Fibroblast of skin of back (primary cell): ENCODE data around the gene PHETA1.
A peak's percentile ranks its signal among the peaks of the same experiment; 100 is the strongest.
"Not testable (repeated sequence)": the region's sequence is repeated elsewhere in the genome, so short reads cannot be mapped to it uniquely, and the experiment has no call there.

Experiments
- DNase-seq: peaks from one replicate; pipeline ENCODE4 v3.0.0-alpha.2; 2013

Gene PHETA1

GRCh38 chr12:111405149-111405858, 36.4 kb upstream of the PHETA1 start:
- peak; percentile 91 for DNase-seq

- peak; percentile 54 for DNase-seq
Measured at GRCh38 chr12:111404362-111405148, 35.7 kb upstream of the PHETA1 start.

GRCh38 chr12:111402490-111402824, 33.6 kb upstream of the PHETA1 start:
- DNase-seq = not testable (repeated sequence)

- DNase-seq = no peak
Measured at GRCh38 chr12:111401167-111401605, 32.3 kb upstream of the PHETA1 start.

GRCh38 chr12:111399741-111400404, 31.0 kb upstream of the PHETA1 start:
- DNase-seq = not testable (repeated sequence)

- no peak for DNase-seq
Measured at GRCh38 chr12:111398530-111398929, 29.6 kb upstream of the PHETA1 start.

GRCh38 chr12:111396726-111397445, 28.0 kb upstream of the PHETA1 start:
- peak; percentile 75 for DNase-seq

GRCh38 chr12:111396271-111396670, 27.4 kb upstream of the PHETA1 start:
- not testable (repeated sequence) for DNase-seq

GRCh38 chr12:111395336-111396187, 26.7 kb upstream of the PHETA1 start:
- no peak for DNase-seq

GRCh38 chr12:111394480-111394879, 25.6 kb upstream of the PHETA1 start:
- DNase-seq = no peak

- no peak for DNase-seq
Measured at GRCh38 chr12:111393700-111394300, 24.9 kb upstream of the PHETA1 start.

- DNase-seq = no peak
Measured at GRCh38 chr12:111390910-111391309, 22.0 kb upstream of the PHETA1 start.

GRCh38 chr12:111389635-111390034, 20.7 kb upstream of the PHETA1 start:
- DNase-seq = no peak

- no peak for DNase-seq
Measured at GRCh38 chr12:111387747-111388323, 18.9 kb upstream of the PHETA1 start.

GRCh38 chr12:111386885-111387284, 18.0 kb upstream of the PHETA1 start:
- peak; percentile 54 for DNase-seq

GRCh38 chr12:111384596-111384995, 15.7 kb upstream of the PHETA1 start:
- no peak for DNase-seq

- DNase-seq = no peak
Measured at GRCh38 chr12:111379942-111380554, 11.2 kb upstream of the PHETA1 start.

GRCh38 chr12:111377440-111377839, 8.5 kb upstream of the PHETA1 start:
- DNase-seq = no peak

- DNase-seq = not testable (repeated sequence)
Measured at GRCh38 chr12:111373231-111373630, 4.3 kb upstream of the PHETA1 start.

- DNase-seq = no peak
Measured at GRCh38 chr12:111369496-111370220, 763 bp upstream of the PHETA1 start.
